CD14-positive monocyte (primary cell): ENCODE measurements around the gene SCUBE1. TPM values are rescaled to one million over a fixed set of nuclear protein-coding genes. Genes with fewer than 3 reads are reported as not detected.

Experiments
- DNase-seq, 3 donors: peaks; one replicate each; pipeline ENCODE4 v3.0.0-alpha.2; 2011 to 2022
- H2AFZ ChIP-seq: 2 replicates; pipeline ENCODE4 v1.6.0; 2012; ENCODE audit warnings: mild to moderate bottlenecking, low read depth, low read length, inconsistent platforms; ENCODE audit not compliant: insufficient read depth, poor library complexity, severe bottlenecking
- H3K27ac ChIP-seq, 2 donors: 1 replicate in 1 of 2; 2 replicates in 1 of 2; pipeline ENCODE4 v1.5.1; 2012 to 2013; ENCODE audit warnings: low read length in 2 of 2, control low read depth in 1 of 2, inconsistent platforms in 1 of 2, low read depth in 1 of 2, mild to moderate bottlenecking in 1 of 2
- H3K27me3 ChIP-seq, 2 donors: one replicate each; pipeline versions ENCODE4 v1.6.0 to v1.6.1; 2011 to 2013; ENCODE audit warnings: low read length in 2 of 2; ENCODE audit not compliant: control insufficient read depth in 2 of 2, insufficient read depth in 2 of 2
- H3K36me3 ChIP-seq, 2 donors: replicated peaks in 1 of 2; 1 replicate in 1 of 2; 2 replicates in 1 of 2; pipeline versions ENCODE4 v1.5.1 to v1.6.1; 2012 to 2013; ENCODE audit warnings: low read length in 2 of 2, control low read depth in 1 of 2, inconsistent platforms in 1 of 2, mild to moderate bottlenecking in 1 of 2; ENCODE audit not compliant: insufficient read depth in 2 of 2, control insufficient read depth in 1 of 2
- H3K4me1 ChIP-seq, 2 donors: 1 replicate in 1 of 2; 2 replicates in 1 of 2; pipeline versions ENCODE4 v1.5.1 to v1.6.1; 2012 to 2013; ENCODE audit warnings: low read length in 2 of 2, control low read depth in 1 of 2, inconsistent platforms in 1 of 2, mild to moderate bottlenecking in 1 of 2, moderate library complexity in 1 of 2; ENCODE audit not compliant: insufficient read depth in 2 of 2, control insufficient read depth in 1 of 2
- H3K4me2 ChIP-seq: replicated peaks from 2 replicates; pipeline ENCODE3; 2012; ENCODE audit warnings: low read length, moderate library complexity, mild to moderate bottlenecking; ENCODE audit not compliant: poor library complexity, severe bottlenecking; ENCODE audit errors: extremely low read depth
- H3K4me3 ChIP-seq, 3 experiments: fragments of 200-600 bp in 1 of 3; sonication (generic) in 1 of 3; replicated peaks in 1 of 3; 1 replicate in 2 of 3; 2 replicates in 1 of 3; pipeline ENCODE4 v1.5.1; 2011 to 2013; ENCODE audit warnings: low read length in 3 of 3, mild to moderate bottlenecking in 3 of 3, control low read depth in 2 of 3, low read depth in 2 of 3, inconsistent platforms in 1 of 3, moderate library complexity in 1 of 3
- H3K79me2 ChIP-seq: 2 replicates; pipeline ENCODE4 v1.6.0; 2012; ENCODE audit warnings: mild to moderate bottlenecking, control low read depth, inconsistent platforms, low read length, moderate library complexity; ENCODE audit not compliant: insufficient read depth
- H3K9ac ChIP-seq: 2 replicates; pipeline ENCODE4 v1.6.0; 2017; ENCODE audit warnings: low read length, mild to moderate bottlenecking; ENCODE audit not compliant: insufficient read depth, poor library complexity, severe bottlenecking
- H3K9me3 ChIP-seq, 2 donors: replicated peaks in 1 of 2; 1 replicate in 1 of 2; 2 replicates in 1 of 2; pipeline versions ENCODE4 v1.5.1 to v1.6.1; 2012 to 2013; ENCODE audit warnings: low read length in 2 of 2, control low read depth in 1 of 2; ENCODE audit not compliant: control insufficient read depth in 1 of 2, insufficient read depth in 1 of 2
- H4K20me1 ChIP-seq: 2 replicates; pipeline ENCODE4 v1.6.0; 2012; ENCODE audit warnings: mild to moderate bottlenecking, low read length, control low read depth, moderate library complexity; ENCODE audit not compliant: insufficient read depth
- H3K27ac Mint-ChIP-seq, 7 donors: one replicate each; pipeline ENCODE4 v1.8.0; 2020; ENCODE audit warnings: mild to moderate bottlenecking in 7 of 7, mixed read lengths in 7 of 7, moderate library complexity in 6 of 7, inconsistent platforms in 2 of 7
- H3K27me3 Mint-ChIP-seq, 3 donors: one replicate each; pipeline ENCODE4 v1.8.0; 2021 to 2022; ENCODE audit warnings: low read depth in 3 of 3, mild to moderate bottlenecking in 3 of 3, mixed read lengths in 3 of 3, moderate library complexity in 3 of 3, inconsistent platforms in 1 of 3
- H3K36me3 Mint-ChIP-seq, 2 donors: one replicate each; pipeline ENCODE4 v1.8.0; 2020; ENCODE audit warnings: mixed read lengths in 2 of 2, inconsistent platforms in 1 of 2, mild to moderate bottlenecking in 1 of 2
- H3K4me1 Mint-ChIP-seq: one replicate; pipeline ENCODE4 v1.8.0; 2020; ENCODE audit warnings: mild to moderate bottlenecking, mixed read lengths
- H3K4me3 Mint-ChIP-seq, 2 donors: one replicate each; pipeline ENCODE4 v1.8.0; 2020; ENCODE audit warnings: mild to moderate bottlenecking in 2 of 2, mixed read lengths in 2 of 2, moderate library complexity in 1 of 2
- H3K9me3 Mint-ChIP-seq, 7 donors: one replicate each; pipeline ENCODE4 v1.8.0; 2020 to 2022; ENCODE audit warnings: mixed read lengths in 7 of 7, mild to moderate bottlenecking in 6 of 7, moderate library complexity in 6 of 7, inconsistent platforms in 2 of 7
- WGBS: methylation state at CpG from one replicate; pipeline ENCODE4 v1.1.5; 2013; ENCODE audit warnings: missing lambda C conversion rate; ENCODE audit not compliant: insufficient coverage; 5-methylcytosine and 5-hydroxymethylcytosine counted together
- intact Hi-C, 2 donors: fragments of 100-400 bp; cut with micrococcal nuclease; formaldehyde crosslinking; loops; one replicate each; pipeline versions ENCODE4 v1.15.0 to v1.15.1; 2023
- polyA plus RNA-seq, 3 donors: library from polyadenylated mRNA; depleted of rRNA in 1 of 3; unstranded in 2 of 3; stranded (reverse) in 1 of 3; fragments of 300-500 nt in 2 of 3; fragments of >200 nt in 1 of 3; fragmentation: Illumina TruSeq in 2 of 3; gene quantifications; 1 replicate in 2 of 3; 2 replicates in 1 of 3; pipeline ENCODE4 v1.2.3, GENCODE V29; 2012 to 2021
- TF ChIP-seq, protein P1 (sequence below): fragments of 200-600 bp; IDR thresholded peaks from one replicate; pipeline ENCODE4 v1.8.0; 2022; ENCODE audit warnings: antibody characterized with exemption, mild to moderate bottlenecking

Gene SCUBE1
- polyA plus RNA-seq, 3 donors = 0.20 to 0.32 (median 0.26) TPM

DNA sequence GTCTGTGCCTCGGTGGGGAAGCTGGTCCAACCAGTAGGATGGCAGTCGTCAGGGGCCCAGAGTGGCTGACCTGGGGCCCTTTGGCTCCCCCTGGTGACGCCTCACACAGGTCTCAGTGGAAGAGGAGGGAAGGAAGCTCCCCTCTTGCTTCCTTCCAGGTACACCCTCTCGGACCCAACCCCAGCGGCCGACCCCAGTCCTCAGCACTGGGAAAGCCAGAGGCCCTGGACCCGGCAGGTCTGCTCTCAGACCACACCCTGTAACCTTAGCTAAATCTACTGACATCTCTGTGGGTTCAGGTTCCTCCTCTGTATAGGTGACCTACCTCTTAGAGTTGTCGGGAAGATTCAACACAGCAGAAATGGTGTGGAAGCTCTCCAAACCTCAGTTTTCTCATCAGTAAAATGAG is 3.4 kb upstream of the SCUBE1 start:
- Histone ChIP-seq H3K79me2 (no peaks in the 10 kb centered on the region), H3K36me3 (no peaks in the 10 kb centered on the region), H3K27ac (peak overlapping the region in 1 of 2 donors; percentile 10), H3K4me2 (peak overlapping the region; percentile 57), H3K27me3 (peaks cover 8 to 22% of the 10 kb centered on the region in 2 donors), H3K4me1 (peaks cover 49 to 58% of the 10 kb centered on the region in 2 donors), H2AFZ (peak overlapping the region; percentile 58), H3K9ac (no peak overlapping the region), H4K20me1 (no peaks in the 10 kb centered on the region), H3K9me3 (no peaks in the 10 kb centered on the region), H3K4me3 (peak overlapping the region in 1 of 3 experiments; percentile 41)
- TF ChIP-seq, protein P1, sequence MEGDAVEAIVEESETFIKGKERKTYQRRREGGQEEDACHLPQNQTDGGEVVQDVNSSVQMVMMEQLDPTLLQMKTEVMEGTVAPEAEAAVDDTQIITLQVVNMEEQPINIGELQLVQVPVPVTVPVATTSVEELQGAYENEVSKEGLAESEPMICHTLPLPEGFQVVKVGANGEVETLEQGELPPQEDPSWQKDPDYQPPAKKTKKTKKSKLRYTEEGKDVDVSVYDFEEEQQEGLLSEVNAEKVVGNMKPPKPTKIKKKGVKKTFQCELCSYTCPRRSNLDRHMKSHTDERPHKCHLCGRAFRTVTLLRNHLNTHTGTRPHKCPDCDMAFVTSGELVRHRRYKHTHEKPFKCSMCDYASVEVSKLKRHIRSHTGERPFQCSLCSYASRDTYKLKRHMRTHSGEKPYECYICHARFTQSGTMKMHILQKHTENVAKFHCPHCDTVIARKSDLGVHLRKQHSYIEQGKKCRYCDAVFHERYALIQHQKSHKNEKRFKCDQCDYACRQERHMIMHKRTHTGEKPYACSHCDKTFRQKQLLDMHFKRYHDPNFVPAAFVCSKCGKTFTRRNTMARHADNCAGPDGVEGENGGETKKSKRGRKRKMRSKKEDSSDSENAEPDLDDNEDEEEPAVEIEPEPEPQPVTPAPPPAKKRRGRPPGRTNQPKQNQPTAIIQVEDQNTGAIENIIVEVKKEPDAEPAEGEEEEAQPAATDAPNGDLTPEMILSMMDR = peak; percentile 84
- Mint-ChIP-seq H3K27ac (peak overlapping the region in 4 of 7 donors; percentile 4 to 91 (median 69)), H3K4me3 (peak overlapping the region in 1 of 2 donors; percentile 86), H3K36me3 (peaks cover 7 to 8% of the 10 kb centered on the region in 2 donors), H3K4me1 (peaks cover 53% of the 10 kb centered on the region), H3K27me3 (peaks cover 20 to 27% (median 26%) of the 10 kb centered on the region in 3 donors), H3K9me3 (peaks cover 2 to 17% (median 8%) of the 10 kb centered on the region in 7 donors)
- intact Hi-C loops = loop anchor here (5.0 to 10.0 kb wide), 2 partner anchors 69 to 72 kb away; no protein-coding TSS in a partner anchor
- WGBS = no CpG with 5 or more reads among the region's 8 CpGs
- DNase-seq = peak; percentile 22 to 52 (median 52)

- H3K4me2 ChIP-seq = peak overlapping the region; percentile 57
- no peak overlapping the region for H3K9ac ChIP-seq
- peak overlapping the region; percentile 10 for H3K27ac ChIP-seq
- H3K4me3 ChIP-seq = peak overlapping the region in 1 of 3 experiments; percentile 41
- Mint-ChIP-seq H3K36me3 (peaks cover 10 to 11% of the 10 kb centered on the region in 2 donors), H3K4me1 (peaks cover 53% of the 10 kb centered on the region), H3K4me3 (peak overlapping the region; percentile 17 to 86), H3K9me3 (peaks cover 2 to 24% (median 8%) of the 10 kb centered on the region in 7 donors), H3K27me3 (peaks cover 27 to 33% (median 33%) of the 10 kb centered on the region in 3 donors), H3K27ac (peak overlapping the region in 6 of 7 donors; percentile 69 to 92 (median 82))
- H3K27me3 ChIP-seq = peaks cover 13 to 29% of the 10 kb centered on the region in 2 donors
- no peaks in the 10 kb centered on the region for H3K79me2 ChIP-seq
- no peaks in the 10 kb centered on the region for H3K9me3 ChIP-seq
- 50% methylated on average over 2 of the region's 7 CpGs for WGBS
- H4K20me1 ChIP-seq = no peaks in the 10 kb centered on the region
- H2AFZ ChIP-seq = peak overlapping the region; percentile 58
- intact Hi-C loops = loop anchor here (5.0 to 10.0 kb wide), 2 partner anchors 69 to 71 kb away; no protein-coding TSS in a partner anchor
- no peaks in the 10 kb centered on the region for H3K36me3 ChIP-seq
- DNase-seq = peak; percentile 51 to 77 (median 59)
- H3K4me1 ChIP-seq = peaks cover 49 to 58% of the 10 kb centered on the region in 2 donors
- TF ChIP-seq, protein P1 = no peak
Observed at GRCh38 chr22:43345761-43346301, 2.7 kb upstream of the SCUBE1 start.
